H1 (cell line): ENCODE data around the gene RNASE7. TPM values are rescaled to one million over a fixed set of nuclear protein-coding genes. Genes with fewer than 3 reads are reported as not detected.

Experiments used
- CTCF ChIA-PET: fragments of 300-600 bp; sonication (Branson Sonifier 250); formaldehyde crosslinking; loops from one replicate; lab custom pipeline; 2021; ENCODE audit not compliant: partially characterized antibody; lab: Charles Lee
- POLR2A ChIA-PET: fragments of 300-600 bp; sonication (Branson Sonifier 250); formaldehyde crosslinking; loops from one replicate; lab custom pipeline; 2021; ENCODE audit warnings: inconsistent platforms; ENCODE audit not compliant: partially characterized antibody; lab: Charles Lee
- DNase-seq, 2 experiments: peaks; one replicate each; pipeline versions ENCODE4 v3.0.0 to v3.0.0-alpha.2; 2010 to 2022; ENCODE audit warnings: low spot score in 2 of 2, low read depth in 1 of 2, mixed read lengths in 1 of 2
- FAIRE-seq: peaks from 2 replicates; lab custom pipeline; 2011; peaks lifted over from hg19 to GRCh38; lab: Jason Lieb, UNC
- H2AFZ ChIP-seq: 2 replicates; pipeline ENCODE4 v1.8.1; 2012; ENCODE audit warnings: low read length, inconsistent platforms
- H2AK5ac ChIP-seq: 2 replicates; pipeline ENCODE4 v1.6.1; 2013; ENCODE audit warnings: low read depth, low read length
- H2BK120ac ChIP-seq: replicated peaks from 2 replicates; pipeline ENCODE3; 2013; ENCODE audit warnings: low read depth, low read length, inconsistent platforms
- H2BK12ac ChIP-seq: 2 replicates; pipeline ENCODE4 v1.6.1; 2013; ENCODE audit warnings: low read depth, low read length
- H2BK15ac ChIP-seq: 2 replicates; pipeline ENCODE4 v1.6.1; 2013; ENCODE audit warnings: low read length
- H2BK20ac ChIP-seq: 2 replicates; pipeline ENCODE4 v1.6.1; 2013; ENCODE audit warnings: low read length
- H2BK5ac ChIP-seq: 2 replicates; pipeline ENCODE4 v1.6.1; 2013; ENCODE audit warnings: low read depth, low read length
- H3K14ac ChIP-seq: 2 replicates; pipeline ENCODE4 v1.6.1; 2013; ENCODE audit warnings: inconsistent platforms; ENCODE audit not compliant: insufficient read length
- H3K18ac ChIP-seq: 2 replicates; pipeline ENCODE4 v1.6.1; 2013; ENCODE audit warnings: low read length; ENCODE audit errors: extremely low read depth
- H3K23ac ChIP-seq: 2 replicates; pipeline ENCODE4 v1.6.1; 2013; ENCODE audit warnings: inconsistent platforms; ENCODE audit not compliant: insufficient read length
- H3K23me2 ChIP-seq: 2 replicates; pipeline ENCODE4 v1.6.1; 2013; ENCODE audit warnings: low read depth, low read length
- H3K27ac ChIP-seq: 2 replicates; pipeline ENCODE4 v1.6.1; 2011; ENCODE audit warnings: low read depth, low read length, inconsistent platforms
- H3K27me3 ChIP-seq, 4 experiments: replicated peaks in 1 of 4; 1 replicate in 1 of 4; 2 replicates in 3 of 4; pipeline versions ENCODE4 v1.6.1 to v1.8.1; 2011 to 2013; ENCODE audit warnings: low read length in 3 of 4, mild to moderate bottlenecking in 3 of 4, inconsistent platforms in 2 of 4, mixed read lengths in 2 of 4, moderate library complexity in 1 of 4; ENCODE audit not compliant: control insufficient read depth in 3 of 4, insufficient read depth in 3 of 4; ENCODE audit errors: extremely low read depth in 1 of 4
- H3K36me3 ChIP-seq, 4 experiments: 2 replicates each; pipeline versions ENCODE4 v1.6.1 to v1.8.1; 2011 to 2013; ENCODE audit warnings: mild to moderate bottlenecking in 4 of 4, low read length in 3 of 4, moderate library complexity in 2 of 4, control low read depth in 1 of 4, inconsistent platforms in 1 of 4; ENCODE audit not compliant: insufficient read depth in 4 of 4, control insufficient read depth in 2 of 4
- H3K4ac ChIP-seq: replicated peaks from 2 replicates; pipeline ENCODE3; 2013; ENCODE audit warnings: low read length, low read depth, mixed read lengths, inconsistent platforms; ENCODE audit not compliant: insufficient read length
- H3K4me1 ChIP-seq, 4 experiments: replicated peaks in 1 of 4; 1 replicate in 1 of 4; 2 replicates in 3 of 4; pipeline versions ENCODE4 v1.6.1 to v1.8.1; 2011 to 2013; ENCODE audit warnings: low read length in 3 of 4, inconsistent platforms in 2 of 4, mixed read lengths in 1 of 4; ENCODE audit not compliant: insufficient read depth in 4 of 4, control insufficient read depth in 3 of 4
- H3K4me2 ChIP-seq, 2 experiments: 2 replicates each; pipeline versions ENCODE4 v1.6.1 to v1.8.1; 2011 to 2013; ENCODE audit warnings: low read depth in 2 of 2, low read length in 2 of 2, control low read depth in 1 of 2, inconsistent platforms in 1 of 2, mild to moderate bottlenecking in 1 of 2; ENCODE audit not compliant: insufficient read depth in 1 of 2
- H3K4me3 ChIP-seq, 4 experiments: fragments of 200-600, 300-600 bp in 1 of 4; sonication (generic), shearing (Covaris generic), sonication (Bioruptor Twin) in 1 of 4; 2 replicates each; pipeline versions ENCODE4 v1.5.1 to v1.8.1; 2011 to 2016; ENCODE audit warnings: low read length in 4 of 4, low read depth in 3 of 4, control low read depth in 2 of 4, inconsistent platforms in 2 of 4, mild to moderate bottlenecking in 2 of 4, mixed read lengths in 1 of 4, moderate library complexity in 1 of 4; ENCODE audit not compliant: insufficient read depth in 2 of 4; ENCODE audit errors: extremely low read depth in 1 of 4
- H3K56ac ChIP-seq: replicated peaks from 2 replicates; pipeline ENCODE3; 2013; ENCODE audit warnings: low read depth, mild to moderate bottlenecking, mixed read lengths, low read length, inconsistent platforms; ENCODE audit not compliant: insufficient read length
- H3K79me1 ChIP-seq: 2 replicates; pipeline ENCODE4 v1.6.1; 2013; ENCODE audit warnings: low read depth, low read length, control low read depth
- H3K79me2 ChIP-seq, 2 experiments: 2 replicates each; pipeline versions ENCODE4 v1.6.1 to v1.8.1; 2012 to 2013; ENCODE audit warnings: low read length in 2 of 2, mild to moderate bottlenecking in 2 of 2, inconsistent platforms in 1 of 2; ENCODE audit not compliant: insufficient read depth in 2 of 2, control insufficient read depth in 1 of 2
- H3K9ac ChIP-seq, 4 experiments: replicated peaks in 1 of 4; 1 replicate in 1 of 4; 2 replicates in 3 of 4; pipeline versions ENCODE4 v1.6.1 to v1.8.1; 2011 to 2013; ENCODE audit warnings: low read depth in 3 of 4, low read length in 3 of 4, control low read depth in 2 of 4, mild to moderate bottlenecking in 2 of 4, moderate library complexity in 2 of 4, inconsistent platforms in 1 of 4; ENCODE audit errors: extremely low read depth in 1 of 4
- H3K9me3 ChIP-seq, 2 experiments: 2 replicates each; pipeline versions ENCODE4 v1.6.1 to v1.8.1; 2012 to 2013; ENCODE audit warnings: mild to moderate bottlenecking in 2 of 2, moderate library complexity in 2 of 2, control low read depth in 1 of 2, inconsistent platforms in 1 of 2, low read depth in 1 of 2, low read length in 1 of 2, mixed read lengths in 1 of 2; ENCODE audit not compliant: insufficient read depth in 2 of 2
- H4K20me1 ChIP-seq, 2 experiments: replicated peaks in 1 of 2; 2 replicates each; pipeline versions ENCODE3 to v1.8.1; 2011 to 2013; ENCODE audit warnings: inconsistent platforms in 2 of 2, low read length in 2 of 2, mild to moderate bottlenecking in 1 of 2; ENCODE audit not compliant: insufficient read depth in 2 of 2, control insufficient read depth in 1 of 2
- H4K5ac ChIP-seq: 2 replicates; pipeline ENCODE4 v1.6.1; 2013; ENCODE audit warnings: low read length, low read depth, mixed read lengths, inconsistent platforms; ENCODE audit not compliant: insufficient read length
- H4K8ac ChIP-seq: 2 replicates; pipeline ENCODE4 v1.8.0; 2013; ENCODE audit warnings: mild to moderate bottlenecking, moderate library complexity, low read length, inconsistent platforms; ENCODE audit not compliant: insufficient read depth; ENCODE audit errors: extremely low read depth
- H4K91ac ChIP-seq: replicated peaks from 2 replicates; pipeline ENCODE3; 2013; ENCODE audit warnings: low read length, mixed read lengths, inconsistent platforms; ENCODE audit not compliant: insufficient read length
- HDAC2 ChIP-seq, 2 experiments: fragments of 300-600 bp in 1 of 2; sonication (generic) in 1 of 2; IDR thresholded peaks; 2 replicates each; pipeline ENCODE4 v1.6.1; 2011 to 2012; ENCODE audit warnings: low read depth in 2 of 2, low read length in 2 of 2, mild to moderate bottlenecking in 2 of 2, moderate library complexity in 2 of 2, borderline replicate concordance in 1 of 2, inconsistent platforms in 1 of 2
- KDM5A ChIP-seq: fragments of 200-600 bp; IDR thresholded peaks from 2 replicates; pipeline ENCODE4 v1.7.1; 2012; ENCODE audit warnings: mild to moderate bottlenecking, low read length, inconsistent platforms, mixed read lengths
- WGBS, 2 experiments: shearing (Covaris generic) in 1 of 2; methylation state at CpG; one replicate each; pipeline versions ENCODE4 v1.1.6 to v1.1.7; 2013 to 2015; ENCODE audit warnings: low lambda C conversion rate in 2 of 2, mixed read lengths in 2 of 2, inconsistent platforms in 1 of 2, low coverage in 1 of 2, missing lambda C conversion rate in 1 of 2; ENCODE audit not compliant: insufficient replicate concordance in 2 of 2, insufficient coverage in 1 of 2, insufficient read length in 1 of 2; ENCODE audit errors: extremely low coverage in 1 of 2, missing lambda C conversion rate in 1 of 2; 5-methylcytosine and 5-hydroxymethylcytosine counted together
- polyA plus RNA-seq, 7 experiments: library from polyadenylated mRNA; depleted of rRNA in 3 of 7; stranded (reverse) in 5 of 7; unstranded in 2 of 7; fragments of >200 nt in 5 of 7; fragments of 200-250 nt in 2 of 7; gene quantifications; 1 replicate in 5 of 7; 2 replicates in 1 of 7; 4 replicates in 1 of 7; pipeline versions ENCODE4 v1.2.1 to v1.2.3, GENCODE V29; 2011 to 2013; ENCODE audit warnings: missing spikeins in 2 of 7, mixed read lengths in 2 of 7
- total RNA-seq: library from RNA; stranded (reverse); fragmentation: NEBNext Ultra II Directional; extraction: Animal tissue kit (Norgen Biotek cat#: 25700); gene quantifications from 2 replicates; pipeline ENCODE4 v1.2.1, GENCODE V29; 2021

RNASE7 gene
- total and polyA plus RNA-seq, 2 of the 8 experiments (the other 6 are each of a cell fraction or from before 2014, with no cell fraction given) = not detected

DNA sequence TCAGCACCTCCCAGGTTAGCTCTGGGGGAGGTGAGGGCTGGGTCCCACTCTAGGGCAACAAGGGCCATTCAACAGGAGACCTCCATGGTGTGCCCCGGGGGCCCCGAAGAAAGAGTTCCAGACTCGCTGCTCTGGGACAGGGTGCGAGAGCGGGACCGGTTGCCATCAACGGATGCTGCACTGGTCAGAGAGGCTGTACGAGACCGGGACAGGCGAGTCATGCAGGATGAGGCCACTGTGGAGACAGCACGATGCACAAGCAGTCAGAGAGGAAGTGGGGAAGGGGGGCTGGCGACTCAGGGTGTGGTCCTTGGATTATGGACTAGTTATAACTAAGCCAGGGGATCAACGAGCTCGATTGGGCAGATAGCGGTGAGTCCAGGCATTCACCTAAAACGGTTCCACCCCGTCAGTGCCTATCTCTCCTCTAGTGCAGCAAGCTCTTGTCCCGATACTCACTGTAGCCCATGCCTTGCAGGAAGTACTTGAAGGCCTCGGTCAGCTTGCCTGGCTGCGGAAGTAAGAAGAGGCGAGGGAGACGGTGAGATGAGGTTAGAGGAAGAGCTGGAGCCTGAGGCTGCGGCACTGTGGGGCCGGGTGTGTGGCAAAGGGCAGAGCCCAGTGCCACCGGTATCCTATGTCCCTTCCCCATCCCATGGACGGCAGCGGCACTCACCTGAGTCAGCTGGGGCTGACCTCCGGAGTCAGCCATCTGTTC lies 24.5 kb upstream of the RNASE7 start:
- Histone ChIP-seq H3K27ac (no peak overlapping the region), H3K4me3 (no peak overlapping the region), H3K23me2 (0 out of 2 replicates have a peak, but pooled peaks cover 2% of the 10 kb centered on the region), H3K9me3 (no peaks in the 10 kb centered on the region), H2BK5ac (no peak overlapping the region), H2BK120ac (no peak overlapping the region), H3K79me2 (no peaks in the 10 kb centered on the region), H3K4me1 (peaks cover 2 to 7% (median 5%) of the 10 kb centered on the region in 4 experiments; a peak in 5 of 7 replicates), H4K20me1 (no peaks in the 10 kb centered on the region), H3K4me2 (no peak overlapping the region), H2BK12ac (no peak overlapping the region), H2BK20ac (no peak overlapping the region), H3K79me1 (no peaks in the 10 kb centered on the region), H3K18ac (no peak overlapping the region), H4K8ac (no peak overlapping the region), H4K5ac (no peak overlapping the region), H3K23ac (no peak overlapping the region), H3K9ac (no peak overlapping the region), H3K56ac (no peak overlapping the region), H2AK5ac (no peak overlapping the region), H3K36me3 (peaks cover 0 to 5% (median under 1%) of the 10 kb centered on the region in 4 experiments; a peak in 3 of 8 replicates), H2BK15ac (no peak overlapping the region), H3K27me3 (peaks cover 0 to 4% (median under 1%) of the 10 kb centered on the region in 4 experiments; a peak in 3 of 7 replicates), H3K4ac (no peak overlapping the region), H4K91ac (no peak overlapping the region), H2AFZ (no peak overlapping the region), H3K14ac (no peak overlapping the region)
- CTCF ChIA-PET = interaction anchor here (0.9 to 16.1 kb wide), 11 partner anchors 8 to 160 kb away, joined by 3 to 371 read pairs (median 31); partner anchors contain the start of genes ARHGEF40, RNASE13, RNASE7 and SLC39A2
- POLR2A ChIA-PET = interaction anchor here (1.2 to 1.4 kb wide), 3 partner anchors 22 to 53 kb away, joined by 3 read pairs; partner anchors contain the start of gene ARHGEF40
- DNase-seq = no peak
- FAIRE-seq = no peak
- WGBS, 2 experiments = 91% methylated on average over 28 of the region's 28 CpGs; no CpG with 5 or more reads in 1 of the 2 experiments
- TF ChIP-seq KDM5A = no peak
- TF ChIP-seq HDAC2 (IDR thresholded peaks at IDR 0.05; ENCODE audit: borderline replicate concordance in 1 of 2, low read depth in 2 of 2, low read length in 2 of 2) = no peak
